PC-3 (cell line): ENCODE results near the gene STH.

Experiments used
- EZH2 ChIP-seq: fragments of 300-600 bp; sonication (generic); IDR thresholded peaks from one replicate; pipeline ENCODE4 v1.6.1; 2017; ENCODE audit warnings: antibody characterized with exemption, mild to moderate bottlenecking, low read length; ENCODE audit not compliant: unreplicated experiment
- TF ChIP-seq, protein P1 (sequence below): fragments of 300-600 bp; sonication (generic); conservative IDR thresholded peaks from 2 replicates; pipeline ENCODE4 v1.5.1; 2017; ENCODE audit warnings: antibody characterized with exemption, low read depth, mild to moderate bottlenecking, low read length

GRCh38 chr17:46020998-46021397 is 21.9 kb downstream of the STH start:
- TF ChIP-seq, protein P1, sequence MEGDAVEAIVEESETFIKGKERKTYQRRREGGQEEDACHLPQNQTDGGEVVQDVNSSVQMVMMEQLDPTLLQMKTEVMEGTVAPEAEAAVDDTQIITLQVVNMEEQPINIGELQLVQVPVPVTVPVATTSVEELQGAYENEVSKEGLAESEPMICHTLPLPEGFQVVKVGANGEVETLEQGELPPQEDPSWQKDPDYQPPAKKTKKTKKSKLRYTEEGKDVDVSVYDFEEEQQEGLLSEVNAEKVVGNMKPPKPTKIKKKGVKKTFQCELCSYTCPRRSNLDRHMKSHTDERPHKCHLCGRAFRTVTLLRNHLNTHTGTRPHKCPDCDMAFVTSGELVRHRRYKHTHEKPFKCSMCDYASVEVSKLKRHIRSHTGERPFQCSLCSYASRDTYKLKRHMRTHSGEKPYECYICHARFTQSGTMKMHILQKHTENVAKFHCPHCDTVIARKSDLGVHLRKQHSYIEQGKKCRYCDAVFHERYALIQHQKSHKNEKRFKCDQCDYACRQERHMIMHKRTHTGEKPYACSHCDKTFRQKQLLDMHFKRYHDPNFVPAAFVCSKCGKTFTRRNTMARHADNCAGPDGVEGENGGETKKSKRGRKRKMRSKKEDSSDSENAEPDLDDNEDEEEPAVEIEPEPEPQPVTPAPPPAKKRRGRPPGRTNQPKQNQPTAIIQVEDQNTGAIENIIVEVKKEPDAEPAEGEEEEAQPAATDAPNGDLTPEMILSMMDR = no peak
- no peak for TF ChIP-seq EZH2
